ENCODE data around the gene PRUNE1. TPM values are rescaled to one million over a fixed set of nuclear protein-coding genes. Genes with fewer than 3 reads are reported as not detected.

Gene PRUNE1, protein sequence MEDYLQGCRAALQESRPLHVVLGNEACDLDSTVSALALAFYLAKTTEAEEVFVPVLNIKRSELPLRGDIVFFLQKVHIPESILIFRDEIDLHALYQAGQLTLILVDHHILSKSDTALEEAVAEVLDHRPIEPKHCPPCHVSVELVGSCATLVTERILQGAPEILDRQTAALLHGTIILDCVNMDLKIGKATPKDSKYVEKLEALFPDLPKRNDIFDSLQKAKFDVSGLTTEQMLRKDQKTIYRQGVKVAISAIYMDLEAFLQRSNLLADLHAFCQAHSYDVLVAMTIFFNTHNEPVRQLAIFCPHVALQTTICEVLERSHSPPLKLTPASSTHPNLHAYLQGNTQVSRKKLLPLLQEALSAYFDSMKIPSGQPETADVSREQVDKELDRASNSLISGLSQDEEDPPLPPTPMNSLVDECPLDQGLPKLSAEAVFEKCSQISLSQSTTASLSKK
- 15.6 TPM for polyA plus RNA-seq (2013, experiment 1 of 2; ENCODE audit: insufficient read length)
- polyA plus RNA-seq (2013, experiment 2 of 2; ENCODE audit: insufficient read length): 14.9 TPM

GRCh38 chr1:151008244-151009205 is at the start of gene PRUNE1:
PRUNE1 (plus strand) TSS chr1:151008449; CDS start chr1:151008633, 184 bp downstream.
- DNase-seq: peak; percentile 94

DNA sequence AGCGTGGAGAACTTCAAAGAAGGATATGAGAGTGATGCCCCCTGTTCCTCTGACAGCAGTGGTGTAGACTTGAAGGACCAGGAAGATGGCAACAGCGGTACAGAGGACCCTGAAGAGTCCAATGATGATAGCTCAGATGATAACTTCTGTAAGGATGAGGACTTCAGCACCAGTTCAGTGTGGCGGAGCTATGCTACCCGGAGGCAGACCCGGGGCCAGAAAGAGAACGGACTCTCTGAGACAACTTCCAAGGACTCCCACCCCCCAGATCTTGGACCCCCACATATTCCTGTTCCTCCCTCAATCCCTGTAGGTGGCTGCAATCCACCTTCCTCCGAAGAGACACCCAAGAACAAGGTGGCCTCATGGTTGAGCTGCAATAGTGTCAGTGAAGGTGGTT is 47.6 kb upstream of the PRUNE1 start:
- no peak for DNase-seq

DNA sequence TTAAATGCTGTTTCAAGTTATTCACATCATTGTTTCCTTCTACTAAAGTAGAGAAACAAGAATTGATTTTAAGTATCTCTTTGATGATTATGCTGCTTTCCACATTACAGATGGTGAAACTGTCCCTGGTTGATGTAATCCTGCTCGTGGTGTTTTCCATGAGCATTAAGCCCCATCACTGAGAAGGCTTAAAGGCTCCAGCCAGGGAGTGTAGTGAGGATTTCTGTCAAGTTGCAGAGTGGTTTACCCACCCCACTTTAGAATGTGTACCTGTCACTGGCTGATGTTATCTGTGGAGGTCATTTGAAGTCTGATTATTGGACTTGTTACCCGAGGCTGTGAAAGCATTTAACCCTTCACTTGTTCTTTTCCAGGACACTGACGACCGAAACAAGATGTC is 46.5 kb upstream of the PRUNE1 start:
- no peak for DNase-seq

- DNase-seq: no peak
These were observed 44.7 kb upstream of the PRUNE1 start for GRCh38 chr1:150963321-150964163.

- DNase-seq: no peak
These were observed 44.1 kb upstream of the PRUNE1 start for GRCh38 chr1:150964164-150964489.

- no peak for DNase-seq
These were observed 42.6 kb upstream of the PRUNE1 start for GRCh38 chr1:150965605-150966004.

DNA sequence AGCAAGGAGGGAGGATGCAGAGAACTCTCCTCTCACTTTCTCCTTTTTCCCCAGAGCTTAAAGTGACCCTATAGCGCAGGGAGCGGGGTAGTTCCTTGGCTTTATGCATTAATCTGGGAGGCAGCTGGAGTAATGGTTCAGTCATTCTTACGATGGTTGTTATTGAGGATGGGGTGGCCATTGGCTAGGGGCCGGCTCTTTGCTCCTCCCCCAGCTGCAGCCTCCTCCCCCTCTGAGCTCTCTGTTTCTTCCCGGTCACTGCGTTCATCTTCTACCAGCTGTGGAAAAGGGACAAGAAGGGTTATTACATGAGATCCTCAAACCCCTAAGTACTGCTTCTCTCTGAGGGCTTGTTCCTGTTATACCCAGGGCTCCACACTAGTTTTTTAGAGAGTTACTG is 42.2 kb upstream of the PRUNE1 start:
- no peak for DNase-seq

- no peak for DNase-seq
These were observed 40.3 kb upstream of the PRUNE1 start for GRCh38 chr1:150967936-150968335.

GRCh38 chr1:150968491-150968890 is 39.8 kb upstream of the PRUNE1 start:
- no peak for DNase-seq

DNA sequence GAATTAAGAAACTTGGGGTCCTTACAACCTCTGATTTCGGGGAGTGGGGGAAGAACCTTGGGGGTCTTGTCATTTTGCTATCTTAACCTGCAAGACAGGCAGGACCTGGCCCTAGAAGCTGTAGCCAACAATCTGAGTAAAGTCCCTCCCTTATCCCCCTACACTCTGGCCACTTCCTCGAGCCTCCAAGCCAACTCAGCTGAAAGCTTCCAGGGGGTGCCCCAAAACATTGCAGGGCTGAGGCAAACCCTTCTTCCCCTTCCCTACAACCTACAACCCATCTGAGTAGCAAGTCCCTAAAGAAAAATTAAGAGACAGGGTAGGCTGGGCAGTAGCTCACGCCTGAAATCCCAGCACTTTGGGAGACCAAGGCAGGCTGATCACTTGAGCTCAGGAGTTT is 38.6 kb upstream of the PRUNE1 start:
- DNase-seq: no peak

- DNase-seq: no peak
These were observed 37.3 kb upstream of the PRUNE1 start for GRCh38 chr1:150970808-150971582.

DNA sequence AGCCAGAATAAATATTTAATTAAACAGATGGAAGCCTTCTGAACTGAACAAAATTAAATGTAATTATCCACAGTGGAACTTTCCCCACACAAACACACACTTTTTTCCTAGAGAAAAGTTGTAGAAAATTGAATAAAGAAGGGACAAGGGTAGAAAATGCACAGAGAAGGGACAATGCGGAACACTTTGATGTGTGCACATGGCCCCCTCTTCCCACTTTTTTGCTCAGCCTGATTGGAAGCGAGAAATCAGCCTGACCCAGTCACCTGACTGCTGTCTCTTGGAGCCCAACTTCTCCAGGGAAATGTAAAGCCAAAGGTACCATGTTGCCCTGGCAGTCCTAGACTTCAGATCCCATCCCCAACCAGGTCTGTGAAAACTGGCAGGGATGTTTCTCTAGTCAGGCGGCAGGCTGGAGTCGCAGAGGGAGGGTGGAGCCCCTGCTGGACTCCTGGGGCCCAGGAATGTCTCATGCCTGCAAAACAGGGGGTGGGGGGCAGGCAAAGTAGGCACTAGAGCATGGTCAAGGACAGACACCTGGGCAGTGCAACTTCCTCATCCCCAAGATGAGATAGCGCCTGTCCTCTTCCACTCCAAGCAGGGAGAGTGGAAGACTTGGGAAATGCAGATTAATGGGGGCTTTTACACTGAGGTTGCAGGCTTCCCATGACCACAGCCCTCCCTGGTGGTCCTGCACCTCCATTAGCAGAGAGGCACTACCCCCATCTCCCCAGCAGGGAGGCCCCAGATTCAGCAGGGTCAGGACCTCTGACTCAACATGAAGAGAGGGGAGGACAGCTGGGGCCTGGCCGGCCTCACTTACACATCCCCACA is 36.4 kb upstream of the PRUNE1 start:
- no peak for DNase-seq

GRCh38 chr1:150972417-150972940 is 35.8 kb upstream of the PRUNE1 start:
- DNase-seq: no peak

DNA sequence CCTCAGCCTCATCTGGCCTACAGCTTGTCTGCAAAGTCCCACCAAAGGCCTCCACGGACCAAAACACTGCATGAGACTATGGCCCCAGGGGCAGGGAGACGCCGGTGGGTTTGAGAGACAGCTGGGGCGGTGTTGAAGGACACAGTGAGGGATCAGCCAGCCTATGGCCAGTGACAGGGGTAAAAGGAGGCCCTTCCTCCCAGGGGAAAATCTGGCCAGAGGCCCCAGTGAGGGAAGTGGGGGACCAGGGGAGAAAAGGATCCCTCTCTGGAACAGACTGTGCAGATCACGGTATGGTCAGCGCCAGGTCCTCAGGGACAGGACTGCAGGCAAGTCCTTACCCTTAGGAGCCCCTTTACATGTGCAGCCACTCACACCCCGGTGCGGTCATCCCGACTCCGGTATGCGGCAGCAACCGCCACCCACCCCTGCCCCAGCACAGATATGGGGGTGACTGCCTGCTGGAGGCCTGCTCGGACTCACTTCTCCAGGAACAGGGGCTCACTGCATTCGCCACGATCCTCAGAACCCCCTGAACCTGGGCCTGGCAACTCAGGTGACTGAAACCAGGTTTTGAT is 34.9 kb upstream of the PRUNE1 start:
- no peak for DNase-seq

- no peak for DNase-seq
These were observed 34.2 kb upstream of the PRUNE1 start for GRCh38 chr1:150973836-150974579.

DNA sequence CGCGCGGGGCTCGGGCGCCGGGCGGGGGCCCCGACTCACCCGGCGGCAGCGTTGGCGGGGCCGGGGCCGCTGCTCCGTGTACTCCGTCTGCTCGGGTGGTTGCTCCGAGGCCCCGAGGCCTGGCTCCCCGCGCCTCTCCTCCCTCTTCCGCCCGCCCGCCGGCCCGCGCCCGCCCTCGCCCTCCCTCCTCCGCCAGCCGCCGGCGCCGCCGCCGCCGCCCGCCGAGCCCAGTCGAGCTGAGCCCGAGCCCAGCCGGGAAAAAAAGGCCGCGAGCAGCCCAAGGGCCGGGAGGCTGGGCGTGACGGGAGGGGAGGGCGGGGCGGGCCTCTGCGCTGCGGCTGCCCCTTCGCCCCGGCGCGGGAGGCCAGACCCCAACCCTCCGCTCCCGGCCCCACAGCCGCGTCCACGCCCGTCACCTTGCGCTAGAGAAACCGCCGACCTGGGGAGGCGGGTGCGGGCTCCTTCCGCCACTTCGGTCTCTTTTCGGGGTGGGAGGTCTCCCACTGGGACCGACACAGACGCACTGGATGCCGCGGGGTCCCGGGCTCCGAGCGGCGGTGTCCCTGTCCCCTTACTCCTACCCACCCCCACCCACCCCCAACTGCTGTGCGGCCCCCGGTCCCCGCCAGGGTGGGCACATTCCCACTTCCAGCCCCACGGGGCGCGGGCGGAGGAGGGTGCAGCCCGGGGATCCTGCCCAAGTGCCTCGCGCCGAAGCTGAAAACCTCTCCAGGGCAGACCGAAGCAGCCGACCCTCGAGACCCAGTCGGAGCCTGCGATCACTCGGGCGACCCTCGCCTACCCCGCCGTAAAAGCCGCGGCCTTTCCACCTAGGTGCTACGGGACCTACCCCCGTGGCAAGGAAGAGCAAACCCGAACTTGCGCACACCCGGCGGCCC is 33.4 kb upstream of the PRUNE1 start, which contains the start of gene CERS2:
Gene CERS2, minus strand, starts transcription at position 256 of the 899 bp plus-strand sequence. CDS start 5,745 bp downstream, outside the sequence.
- DNase-seq: peak; percentile 86

- no peak for DNase-seq
These were observed 31.8 kb upstream of the PRUNE1 start for GRCh38 chr1:150976401-150976821.
